NCI-H69 (cell line): ENCODE results near the gene WBP4.
"Not testable (repeated sequence)": the region's sequence is repeated elsewhere in the genome, so short reads cannot be mapped to it uniquely, and the experiment has no call there.

Experiments used
- DNase-seq: peaks from one replicate; lab custom pipeline; 2025; lab: John Stamatoyannopoulos, UW

The WBP4 gene

DNA sequence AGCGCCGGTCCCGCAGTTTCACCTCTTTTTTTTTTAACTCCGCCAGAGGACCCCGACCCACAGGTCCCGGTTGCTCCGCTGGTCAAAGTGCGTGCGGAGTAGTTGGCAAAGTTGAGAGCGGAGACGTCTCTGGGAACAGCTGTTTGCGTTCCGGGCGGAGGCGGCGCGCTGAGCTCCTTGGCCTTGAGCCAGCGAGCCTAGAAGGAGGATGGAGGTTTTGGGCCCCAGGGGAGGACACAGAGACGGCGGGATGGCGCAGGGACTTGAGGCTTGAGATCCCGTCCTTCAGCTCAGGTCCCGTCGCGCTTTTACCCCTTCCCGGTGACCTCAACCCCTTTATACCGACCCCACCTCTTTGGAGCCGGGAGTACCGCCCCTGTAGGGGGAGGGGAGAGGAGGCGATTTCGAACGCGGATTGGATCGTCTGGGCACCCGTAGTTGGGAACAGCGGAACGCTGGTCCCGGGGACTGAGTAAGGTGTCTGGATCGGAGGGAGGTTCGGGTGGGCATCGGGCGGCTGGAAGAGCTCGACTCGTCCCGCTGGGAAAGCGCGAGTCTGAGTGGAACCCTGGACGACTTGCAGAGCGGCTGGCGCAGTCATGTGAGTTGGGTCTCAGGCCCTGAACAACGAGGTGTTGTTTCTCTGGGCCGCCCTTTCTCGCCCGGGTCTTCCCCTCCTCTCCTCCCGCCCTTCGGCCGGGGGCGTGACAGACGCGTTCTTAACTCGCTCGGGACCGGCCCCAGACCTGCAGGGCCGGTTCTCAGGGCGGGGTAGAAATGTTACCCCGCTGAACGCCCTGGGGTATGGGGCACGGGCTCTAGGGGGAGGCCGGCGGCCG lies at the start of gene WBP4:
WBP4 (plus strand) TSS at position 435 of the 839 bp plus-strand sequence; CDS start at position 600, 165 bp downstream.
- peak; percentile 93 for DNase-seq

- DNase-seq, result no peak
Observed at GRCh38 chr13:41012536-41012935, 48.8 kb upstream of the WBP4 start.

DNA sequence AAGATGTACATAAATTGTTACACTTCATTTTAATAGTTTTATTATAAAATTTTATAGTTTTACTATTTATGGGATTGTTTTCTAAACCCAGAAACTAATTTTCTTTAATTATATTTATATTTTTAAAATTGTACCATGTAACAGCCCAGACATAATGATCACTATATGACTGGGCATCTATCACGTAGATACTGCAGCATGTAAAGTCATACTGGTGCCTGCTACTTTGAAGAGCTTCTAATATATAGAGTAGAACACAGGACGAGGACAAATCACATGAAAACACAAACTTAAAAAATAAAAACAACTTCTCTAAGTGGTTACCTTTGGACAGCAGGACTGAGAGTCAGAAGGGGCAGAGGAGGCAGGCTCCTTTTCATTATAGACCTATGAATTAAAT lies 47.5 kb upstream of the WBP4 start:
- no peak for DNase-seq

GRCh38 chr13:41015920-41016319 lies 45.4 kb upstream of the WBP4 start:
- no peak for DNase-seq

- peak; percentile 60 for DNase-seq
Observed at GRCh38 chr13:41017159-41017558, 44.1 kb upstream of the WBP4 start.

- DNase-seq, result peak; percentile 46
Observed at GRCh38 chr13:41017817-41018601, 43.3 kb upstream of the WBP4 start.

- DNase-seq, result peak; percentile 39
Observed at GRCh38 chr13:41018602-41018948, 42.7 kb upstream of the WBP4 start.

GRCh38 chr13:41019011-41019487 lies 42.3 kb upstream of the WBP4 start, which contains the start of gene ELF1:
ELF1 (minus strand) TSS chr13:41019316; CDS start chr13:40982054, 37,262 bp downstream.
- peak; percentile 90 for DNase-seq

- DNase-seq, result peak; percentile 22
Observed at GRCh38 chr13:41019578-41020347, 41.5 kb upstream of the WBP4 start.

DNA sequence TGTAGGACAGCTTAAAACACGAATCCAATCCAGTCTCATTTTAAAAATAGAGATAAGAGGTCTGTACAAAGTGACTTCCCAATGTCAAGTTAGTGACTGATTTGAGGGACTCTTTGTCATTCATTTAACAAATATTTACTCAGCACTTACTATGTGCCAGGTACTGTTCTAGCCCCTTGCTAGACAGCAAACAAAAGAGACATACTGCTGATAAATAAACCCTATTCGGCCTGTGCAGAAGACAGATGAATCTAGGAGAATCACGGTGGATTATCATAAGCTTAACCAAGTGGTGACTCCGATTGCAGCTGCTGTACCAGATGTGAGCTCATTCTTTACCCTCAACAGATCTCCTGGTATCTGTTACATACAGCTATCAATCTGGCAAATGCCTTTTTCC lies 35.8 kb upstream of the WBP4 start:
- peak; percentile 4 for DNase-seq

DNA sequence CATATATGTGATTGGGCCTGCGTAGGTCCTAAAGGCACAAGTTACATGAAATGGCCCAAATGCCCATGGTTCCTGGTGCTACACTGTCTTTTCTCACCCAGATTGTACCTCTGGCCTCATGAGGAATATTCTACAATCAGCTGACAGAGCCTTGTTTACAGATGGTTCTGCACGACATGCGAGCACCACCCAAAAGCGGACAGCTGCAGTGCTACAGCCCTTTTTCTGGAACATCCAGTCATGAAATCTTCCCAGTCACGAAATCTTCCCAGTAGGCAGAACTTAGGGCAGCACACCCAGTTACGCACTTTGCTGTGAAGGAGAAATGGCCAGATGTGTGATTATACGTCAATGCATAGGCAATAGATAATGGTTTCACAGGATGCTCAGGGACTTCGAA lies 34.5 kb upstream of the WBP4 start:
- no peak for DNase-seq

- DNase-seq, result no peak
Observed at GRCh38 chr13:41028051-41028450, 33.3 kb upstream of the WBP4 start.

DNA sequence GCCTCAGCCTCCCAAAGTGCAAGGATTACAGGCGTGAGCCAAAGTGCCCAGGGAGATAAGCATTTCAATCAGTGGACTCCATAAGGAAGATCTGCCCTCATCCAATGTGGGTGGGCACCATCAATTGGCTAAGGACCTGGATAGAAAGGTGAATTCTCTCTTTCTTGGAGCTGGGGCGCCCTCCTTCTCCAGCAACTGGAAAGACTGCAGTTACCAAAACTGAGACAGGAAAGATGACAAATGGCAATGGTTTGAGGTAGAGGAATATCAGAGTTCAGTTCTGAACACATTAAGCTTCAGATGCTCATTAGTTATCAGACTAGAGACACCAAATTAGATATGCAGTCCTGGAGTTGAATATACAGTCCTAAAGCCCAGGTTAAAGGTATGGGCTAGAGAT lies 31.7 kb upstream of the WBP4 start:
- peak; percentile 11 for DNase-seq

DNA sequence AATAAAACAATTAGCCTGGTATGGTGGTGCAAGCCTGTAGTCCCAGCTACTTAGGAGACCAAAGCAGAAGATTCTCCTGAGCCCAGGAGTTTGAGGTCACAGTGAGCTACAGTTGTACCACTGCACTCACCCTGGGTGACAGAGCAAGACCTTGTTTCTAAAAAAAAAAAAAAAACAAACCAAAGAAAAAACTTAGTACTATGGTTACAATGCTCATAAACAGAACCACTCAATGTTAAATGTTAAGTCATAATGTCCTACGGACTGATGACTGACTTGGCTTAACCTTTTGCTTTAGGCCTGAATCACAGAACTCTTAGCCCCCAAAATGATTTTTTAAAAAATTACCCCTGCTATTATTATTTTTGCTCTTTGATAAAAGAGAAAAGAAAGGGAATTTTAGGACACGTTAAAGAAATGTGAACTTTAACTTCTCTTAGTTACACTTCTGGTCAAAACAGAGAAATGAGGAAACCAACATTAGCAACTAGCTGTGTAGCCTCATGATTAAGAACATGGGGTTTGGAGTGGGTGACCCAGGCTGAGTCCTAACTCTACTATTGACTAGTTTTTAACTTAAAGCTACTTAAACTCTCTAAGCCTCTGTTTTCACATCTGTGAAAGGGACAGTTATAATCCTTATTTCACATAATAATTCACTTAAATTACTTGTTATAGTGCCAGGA lies 28.5 kb upstream of the WBP4 start:
- DNase-seq, result no peak

- DNase-seq, result no peak
Observed at GRCh38 chr13:41034382-41034781, 26.9 kb upstream of the WBP4 start.

- no peak for DNase-seq
Observed at GRCh38 chr13:41034881-41035280, 26.4 kb upstream of the WBP4 start.

GRCh38 chr13:41036557-41036956 lies 24.8 kb upstream of the WBP4 start:
- DNase-seq, result not testable (repeated sequence)

DNA sequence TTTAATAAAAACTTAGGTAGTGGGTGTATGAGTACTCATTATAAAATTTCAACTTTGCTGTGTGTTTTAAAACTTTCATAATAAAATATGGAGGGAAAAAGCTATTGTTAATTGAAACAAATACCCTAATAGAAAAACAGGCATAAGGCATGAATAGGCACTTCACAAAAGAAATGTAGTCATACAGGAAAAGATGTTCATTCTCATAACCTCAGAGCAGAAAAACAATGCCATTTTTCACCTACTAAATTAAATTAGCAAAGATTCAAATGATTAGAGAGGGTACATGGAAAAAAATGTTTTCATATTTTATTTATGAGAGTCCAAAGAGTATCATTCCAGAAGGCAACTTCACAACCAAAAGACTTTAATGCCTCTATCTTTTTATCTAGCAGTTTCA lies 21.6 kb upstream of the WBP4 start:
- DNase-seq, result no peak

- DNase-seq, result no peak
Observed at GRCh38 chr13:41040584-41041334, 20.6 kb upstream of the WBP4 start.

DNA sequence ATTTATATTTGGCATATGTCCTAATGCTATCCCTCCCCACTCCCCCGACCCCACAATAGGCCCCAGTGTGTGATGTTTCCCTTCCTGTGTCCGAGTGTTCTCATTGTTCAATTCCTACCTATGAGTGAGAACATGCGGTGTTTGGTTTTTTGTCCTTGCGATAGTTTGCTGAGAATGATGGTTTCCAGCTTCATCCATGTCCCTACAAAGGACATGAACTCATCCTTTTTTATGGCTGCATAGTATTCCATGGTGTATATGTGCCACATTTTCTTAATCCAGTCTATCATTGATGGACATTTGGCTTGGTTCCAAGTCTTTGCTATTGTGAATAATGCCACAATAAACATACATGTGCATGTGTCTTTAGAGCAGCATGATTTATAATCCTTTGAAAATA lies 18.9 kb upstream of the WBP4 start:
- not testable (repeated sequence) for DNase-seq

DNA sequence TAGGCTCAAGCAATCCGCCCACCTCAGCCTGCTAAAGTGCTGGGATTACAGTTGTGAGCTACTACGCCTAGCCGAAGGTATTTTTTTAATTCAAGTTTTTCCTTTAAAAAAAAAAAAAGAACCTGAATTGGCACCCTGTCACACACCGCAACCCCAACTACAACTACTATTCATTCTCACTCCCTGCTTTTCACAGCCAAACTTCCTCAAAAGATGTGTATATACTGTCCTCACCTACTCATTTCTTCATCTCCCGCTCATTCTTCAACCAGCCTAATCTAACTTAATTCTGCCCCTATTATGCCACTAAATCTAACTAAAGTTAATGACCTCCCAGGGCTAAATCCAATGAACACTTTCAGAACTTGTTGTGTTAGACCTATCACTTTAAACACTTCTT lies 12.7 kb upstream of the WBP4 start:
- no peak for DNase-seq
